ENCODE measurements around the gene BIN2.

BIN2 gene

DNA sequence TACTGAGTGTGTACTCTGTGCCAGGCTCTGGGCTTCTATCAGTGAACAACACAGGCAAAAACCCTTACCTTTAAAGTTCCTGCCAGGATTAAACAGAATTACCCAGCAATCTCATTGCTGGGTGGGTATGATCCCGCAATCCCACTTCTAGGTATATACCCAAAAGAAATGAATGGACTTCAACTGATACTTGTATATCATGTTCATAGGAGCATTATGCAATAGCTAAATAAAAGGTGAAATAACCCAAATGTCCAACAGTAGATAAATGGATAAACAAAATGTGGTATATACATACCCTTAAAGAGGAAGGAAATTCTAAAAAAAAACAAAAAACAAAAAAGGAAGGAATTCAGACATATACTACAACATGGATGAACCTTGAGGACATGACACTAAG lies 70.7 kb downstream of the BIN2 start:
- DNase-seq = no peak

DNA sequence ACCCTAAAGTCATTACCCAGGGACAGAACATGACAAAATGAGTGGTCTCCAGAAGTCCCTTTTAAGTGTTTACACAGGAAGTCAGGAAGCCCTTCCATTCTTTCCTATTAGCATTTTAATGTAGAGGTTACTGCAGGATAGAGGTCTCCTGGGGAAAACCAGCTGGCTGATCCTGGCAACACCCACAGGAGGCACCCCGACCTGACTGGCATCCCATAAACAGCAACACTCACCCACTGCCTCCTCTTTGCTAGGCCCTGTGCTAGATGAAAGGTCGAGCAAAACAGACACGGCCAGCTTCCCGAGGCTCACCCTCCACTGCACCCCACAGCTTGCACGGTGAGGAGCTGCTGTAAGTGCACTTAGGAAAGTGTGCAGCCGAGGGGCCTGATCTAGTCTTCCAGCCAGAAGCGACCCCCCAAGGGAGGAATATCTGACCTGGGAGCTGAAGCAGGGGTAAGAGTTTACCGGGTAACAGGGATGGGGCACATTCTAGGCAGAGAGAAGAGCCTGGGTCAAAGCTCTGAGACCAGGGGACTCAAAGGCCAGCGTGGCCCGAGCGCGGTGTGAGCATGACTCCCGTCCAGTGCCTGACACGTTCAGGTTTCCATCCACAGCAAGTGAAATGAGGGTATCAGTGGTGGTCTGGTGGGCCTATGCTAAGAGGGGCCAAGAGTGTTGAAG lies 76.3 kb downstream of the BIN2 start:
- DNase-seq = no peak

DNA sequence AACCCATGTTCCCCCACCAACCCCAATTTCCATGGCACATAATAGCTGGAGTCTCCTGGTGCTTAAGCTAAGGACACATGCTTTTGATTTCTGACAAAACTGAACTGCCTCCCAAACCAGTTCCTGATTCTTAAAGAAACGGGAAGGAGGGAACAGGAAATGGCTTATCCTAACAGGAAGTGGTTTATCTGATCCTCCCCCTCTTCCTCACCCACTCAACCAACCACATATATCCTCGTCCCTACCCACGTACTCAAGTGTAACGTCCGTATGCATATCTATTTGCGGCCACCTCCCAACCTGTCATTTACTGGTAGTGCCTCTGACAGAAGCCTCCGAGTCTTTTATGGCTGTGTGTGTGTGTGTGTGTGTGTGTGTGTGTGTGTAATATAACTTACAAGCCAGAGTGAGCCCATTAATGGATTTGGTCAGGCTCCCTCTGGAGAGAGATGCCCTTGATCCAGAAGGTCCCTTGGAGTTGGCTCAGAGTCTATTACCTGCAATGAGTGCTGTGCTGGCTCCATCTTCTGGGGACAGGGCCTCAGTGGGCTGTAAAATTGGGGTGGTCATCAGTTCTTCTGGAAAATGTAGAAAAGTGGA lies 77.6 kb downstream of the BIN2 start:
- no peak for DNase-seq

DNA sequence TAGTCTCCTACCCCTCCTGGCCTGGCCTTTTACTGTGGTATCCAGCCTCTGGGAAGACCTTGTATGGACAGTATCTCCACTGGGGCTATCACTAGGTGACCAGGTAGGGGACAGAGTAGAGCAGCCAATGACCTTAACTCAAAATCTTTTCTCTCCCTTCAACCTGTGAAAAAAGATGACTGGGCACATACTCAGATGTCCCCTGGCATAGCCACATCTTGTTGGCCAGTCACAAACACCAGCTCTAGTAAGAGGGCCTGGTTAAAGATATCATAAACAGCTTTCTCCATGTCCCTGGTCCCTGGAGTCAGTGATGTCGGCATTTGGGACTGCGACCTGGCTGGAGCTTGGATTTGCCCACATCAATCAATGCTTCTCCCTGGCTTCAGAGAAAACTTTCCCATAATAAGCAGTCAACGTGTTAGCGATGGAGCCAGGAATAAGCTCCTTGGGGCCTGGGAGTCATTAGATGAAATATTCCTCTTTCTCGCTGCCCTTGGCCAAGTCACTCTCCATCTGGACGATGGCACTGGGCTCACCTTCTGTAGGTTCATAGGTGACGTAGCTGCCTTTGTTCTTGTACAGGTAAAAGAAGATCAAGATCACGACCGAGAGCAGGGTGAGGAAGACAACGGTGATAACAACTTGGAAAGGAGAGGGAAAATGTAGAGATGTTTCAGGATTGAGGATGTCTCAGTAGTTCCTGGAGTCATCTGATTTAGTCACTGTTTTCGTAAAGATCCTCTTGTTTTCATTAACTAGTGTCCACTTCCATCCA lies 78.3 kb downstream of the BIN2 start:
- no peak for DNase-seq

DNA sequence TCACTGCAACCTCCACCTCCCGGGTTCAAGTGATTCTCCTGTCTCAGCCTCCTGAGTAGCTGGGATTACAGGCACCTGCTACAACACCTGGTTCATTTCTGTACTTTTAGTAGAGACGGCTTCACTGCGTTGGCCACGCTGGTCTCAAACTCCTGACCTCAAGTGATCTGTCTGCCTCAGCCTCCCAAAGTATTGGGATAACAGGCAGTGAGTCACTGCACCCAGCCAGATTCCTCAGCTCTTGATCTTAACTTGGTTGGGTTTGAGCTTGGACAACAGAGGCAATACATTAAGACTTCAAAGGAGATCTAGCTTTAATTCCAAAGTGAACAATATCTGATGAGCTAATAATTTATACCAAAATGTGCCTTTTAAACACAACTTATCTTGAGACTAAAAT lies 79.7 kb downstream of the BIN2 start:
- DNase-seq = no peak

DNA sequence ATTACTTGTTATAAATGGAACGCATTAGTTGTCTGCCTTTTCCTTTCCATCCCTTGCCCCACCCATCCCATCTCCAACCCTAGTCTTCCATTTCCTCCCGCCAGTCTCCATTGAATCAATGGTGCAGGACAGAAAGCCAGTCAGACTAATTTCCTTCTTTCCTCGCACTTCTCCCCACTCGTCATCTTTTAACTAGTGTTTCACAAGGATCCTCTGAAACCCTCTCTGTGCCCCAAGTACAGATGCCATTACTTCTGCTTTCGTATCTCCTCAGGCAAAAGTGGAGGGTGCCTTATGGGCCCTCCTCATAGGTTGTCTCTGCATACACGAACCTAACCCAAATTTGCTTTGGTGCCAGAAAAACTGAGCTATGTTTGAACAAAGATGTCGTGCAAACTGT lies 81.1 kb downstream of the BIN2 start:
- DNase-seq = no peak

DNA sequence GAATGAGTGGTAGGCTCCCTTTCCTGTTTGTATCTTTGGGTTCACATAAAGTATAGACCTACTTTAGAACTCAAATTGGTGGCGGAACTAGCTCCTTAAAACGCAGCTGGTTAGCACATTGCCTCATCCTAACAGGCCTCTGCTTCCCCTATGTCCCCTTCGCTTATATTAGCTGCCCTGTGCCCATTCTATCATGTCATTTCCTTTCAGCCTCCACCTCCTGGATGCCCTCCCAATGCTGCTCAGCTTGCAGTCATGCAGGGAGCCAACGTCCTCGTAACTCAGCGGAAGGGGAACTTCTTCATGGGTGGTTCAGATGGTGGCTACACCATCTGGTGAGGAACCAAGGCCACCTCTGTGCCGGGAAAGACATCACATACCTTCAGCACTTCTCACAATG lies 81.9 kb downstream of the BIN2 start:
- no peak for DNase-seq

DNA sequence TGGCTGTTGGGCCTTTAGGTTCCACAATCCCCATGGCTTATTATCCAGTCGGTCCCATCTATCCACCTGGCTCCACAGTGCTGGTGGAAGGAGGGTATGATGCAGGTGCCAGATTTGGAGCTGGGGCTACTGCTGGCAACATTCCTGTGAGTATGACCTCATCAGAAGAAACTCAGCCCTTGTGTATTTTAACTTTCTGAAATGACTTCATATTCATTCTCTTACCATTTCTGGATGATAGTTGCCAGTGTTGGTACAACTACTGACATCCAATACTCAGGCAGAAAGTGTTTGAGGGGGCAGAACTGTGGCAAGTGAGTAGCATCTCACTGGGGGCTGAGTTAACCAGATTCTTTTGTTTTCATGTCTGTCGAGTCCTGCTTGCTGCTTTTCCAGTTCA lies 83.0 kb downstream of the BIN2 start:
- no peak for DNase-seq

DNA sequence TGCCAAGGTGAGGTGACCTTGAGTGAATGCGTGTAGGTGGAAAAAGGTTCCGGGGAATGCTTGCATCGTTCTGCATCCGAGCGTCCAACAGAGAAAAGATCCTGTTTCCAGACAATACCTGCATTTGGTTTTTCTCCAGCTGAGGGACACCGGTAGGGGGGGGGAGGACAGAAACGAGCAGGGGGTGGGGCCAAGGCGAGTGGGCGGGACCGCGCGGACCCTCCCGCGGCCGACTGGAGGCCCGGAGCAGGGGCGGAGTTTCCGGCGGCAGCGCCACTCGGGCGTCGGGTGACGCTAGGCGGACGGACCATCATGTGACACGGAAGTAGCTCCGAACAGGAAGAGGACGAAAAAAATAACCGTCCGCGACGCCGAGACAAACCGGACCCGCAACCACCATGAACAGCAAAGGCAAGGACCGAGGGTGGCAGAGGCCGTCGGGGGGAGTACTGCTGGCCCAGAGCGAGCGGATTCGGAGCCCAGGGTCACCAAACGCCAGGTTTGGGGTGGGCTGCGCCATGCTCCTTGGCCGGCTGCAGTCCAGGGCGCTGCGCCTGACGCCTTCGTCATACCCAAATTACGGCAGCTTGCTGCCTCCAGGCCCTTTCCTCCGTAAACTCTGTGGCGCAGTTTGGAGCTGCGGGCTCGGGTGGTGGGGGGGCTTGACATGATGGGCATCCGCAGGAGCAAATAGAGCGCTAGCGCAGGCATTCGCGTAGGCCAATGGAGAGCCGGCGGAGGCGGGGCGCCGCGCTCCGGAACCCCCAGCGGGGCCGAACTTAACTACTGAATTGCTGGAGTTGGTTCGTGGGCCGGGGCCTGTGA lies 85.3 kb downstream of the BIN2 start, which contains the start of gene DAZAP2:
Gene DAZAP2 (plus strand): TSS at position 317 of the 825 bp plus-strand sequence. CDS start 82 bp downstream, at position 399.
- peak; percentile 96 for DNase-seq

DNA sequence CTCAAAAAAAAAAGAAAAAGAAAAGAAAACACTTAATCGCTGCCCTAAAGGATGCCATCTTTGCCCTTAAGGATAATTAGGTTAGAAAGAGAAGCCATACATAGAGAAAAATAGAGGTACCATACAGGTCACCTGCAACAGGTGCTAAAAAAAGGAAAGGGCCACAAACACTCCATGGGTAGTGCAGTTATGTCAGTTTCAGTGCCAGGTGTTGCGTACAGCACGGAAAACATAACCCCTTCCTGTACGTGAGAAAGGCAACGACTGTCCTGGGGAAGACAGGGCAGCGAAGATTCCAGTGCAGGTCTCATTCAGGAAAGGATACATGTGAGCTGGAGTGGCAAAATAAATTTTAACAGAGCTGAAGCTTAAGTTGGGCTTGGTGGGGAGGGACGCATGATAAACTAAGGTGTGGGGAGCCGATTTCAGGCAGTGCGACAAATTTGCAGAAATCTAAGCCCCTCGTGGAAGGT lies 85.9 kb downstream of the BIN2 start:
- DNase-seq = no peak

DNA sequence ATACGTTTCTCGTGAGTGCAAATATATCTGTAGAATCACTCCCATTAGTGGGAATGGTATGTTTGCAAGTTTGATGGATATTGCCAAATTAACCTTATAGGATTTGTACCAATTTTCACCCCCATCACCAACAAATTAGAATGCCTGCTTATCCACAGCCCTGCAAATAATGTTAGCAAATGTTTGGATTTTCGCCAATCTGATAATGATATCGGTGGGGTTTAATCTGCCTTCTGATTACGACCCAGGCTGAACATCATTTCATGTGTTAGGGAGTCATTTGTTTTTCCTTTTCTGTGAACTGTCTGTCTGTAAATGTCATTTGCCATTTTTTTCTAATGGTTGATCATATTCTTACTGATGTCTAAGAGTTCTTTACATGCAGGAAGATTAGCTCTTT lies 89.4 kb downstream of the BIN2 start:
- DNase-seq = no peak

DNA sequence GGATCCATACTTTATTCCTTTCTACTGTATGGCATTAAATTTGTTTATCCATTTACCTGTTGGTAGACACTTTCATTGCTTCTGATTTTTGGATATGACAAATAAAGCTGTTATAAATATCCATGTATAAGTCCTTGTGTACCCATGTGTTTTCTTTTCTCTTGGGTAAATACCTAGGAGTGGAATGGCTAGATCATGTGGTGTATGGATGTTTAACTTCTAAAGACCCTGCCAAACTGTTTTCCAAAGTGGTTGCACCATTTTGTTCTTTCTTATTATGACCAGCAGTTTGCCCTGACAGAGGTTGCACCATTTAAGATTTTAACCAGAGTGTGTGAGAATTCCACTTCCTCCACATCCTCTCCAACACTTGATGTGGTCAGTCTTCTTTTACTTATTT lies 91.3 kb downstream of the BIN2 start:
- no peak for DNase-seq
